Renal cortical epithelial cell (primary cell): ENCODE data around the gene HPSE2. TPM values are rescaled to one million over a fixed set of nuclear protein-coding genes. Genes with fewer than 3 reads are reported as not detected.

ENCODE experiments used
- DNase-seq: peaks from one replicate; pipeline ENCODE4 v3.0.0-alpha.2; 2011; ENCODE audit warnings: low read depth
- total RNA-seq: library from RNA; depleted of rRNA; stranded (reverse); fragments of >200 nt; gene quantifications from 2 replicates; pipeline ENCODE4 v1.2.3, GENCODE V29; 2014

The HPSE2 gene
- total RNA-seq, 1 donor from 2014 or later: not detected

- DNase-seq: no peak
These were observed 821.1 kb downstream of the HPSE2 start for GRCh38 chr10:98414578-98414931.

DNA sequence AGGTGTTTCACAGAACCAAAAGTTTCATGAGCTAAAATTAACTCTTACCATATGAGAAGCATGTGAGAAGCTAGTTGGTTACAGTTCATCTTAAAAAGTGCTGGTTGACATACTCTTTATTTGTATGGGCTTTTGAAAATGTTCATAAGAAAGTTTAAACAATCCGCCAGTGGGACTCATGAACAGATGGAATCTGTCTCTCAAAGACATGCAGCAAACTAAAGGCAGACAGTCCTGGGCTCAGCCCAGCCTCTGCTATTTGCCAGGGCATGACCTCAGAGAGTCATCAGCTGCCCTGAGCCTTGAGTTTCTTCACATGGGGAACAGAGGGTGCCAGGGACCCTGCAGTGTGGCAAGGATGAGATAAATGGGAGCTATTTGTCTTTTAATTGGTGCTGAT lies 823.9 kb downstream of the HPSE2 start:
- no peak for DNase-seq

DNA sequence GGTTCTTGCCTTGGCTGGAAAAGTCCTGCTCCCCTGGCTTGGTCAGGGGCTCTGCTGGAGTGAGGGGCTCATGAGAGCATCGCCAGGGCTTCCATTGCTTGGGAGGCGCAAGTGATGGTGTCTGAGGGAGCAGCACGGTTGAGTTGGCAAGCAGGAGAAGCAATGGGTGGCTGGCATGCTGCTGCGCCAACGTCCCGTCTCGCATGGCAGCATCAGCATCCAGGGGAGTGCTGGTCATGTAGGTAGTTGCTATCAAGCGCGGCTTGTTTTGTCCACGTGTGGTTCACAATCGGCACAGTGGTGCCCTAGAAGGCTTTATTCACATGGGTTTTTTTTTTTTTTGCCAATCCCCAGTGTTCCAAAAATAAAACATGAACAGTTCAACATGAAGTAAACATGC lies 824.5 kb downstream of the HPSE2 start:
- DNase-seq: no peak

DNA sequence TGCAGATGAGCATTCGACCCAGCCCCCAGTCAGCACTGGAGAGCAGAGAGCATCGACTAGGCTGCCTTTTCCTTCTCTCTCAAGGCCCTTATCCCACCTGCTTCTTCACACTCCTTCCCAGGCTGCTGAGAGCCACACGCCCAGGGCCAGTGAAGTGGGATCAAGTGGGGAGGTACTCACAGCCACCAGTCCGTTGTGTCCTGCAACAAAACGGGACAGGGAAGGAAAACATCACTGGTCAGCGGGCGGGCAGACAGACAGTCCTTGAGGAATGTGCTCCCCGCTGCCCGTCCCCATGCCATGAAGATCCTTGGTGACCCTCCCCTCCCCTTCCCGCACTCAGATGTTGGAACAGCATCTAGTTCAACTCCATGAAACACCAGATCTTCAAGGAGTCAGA lies 824.9 kb downstream of the HPSE2 start:
- no peak for DNase-seq

GRCh38 chr10:98410135-98410743 lies 825.4 kb downstream of the HPSE2 start:
- DNase-seq: no peak

DNA sequence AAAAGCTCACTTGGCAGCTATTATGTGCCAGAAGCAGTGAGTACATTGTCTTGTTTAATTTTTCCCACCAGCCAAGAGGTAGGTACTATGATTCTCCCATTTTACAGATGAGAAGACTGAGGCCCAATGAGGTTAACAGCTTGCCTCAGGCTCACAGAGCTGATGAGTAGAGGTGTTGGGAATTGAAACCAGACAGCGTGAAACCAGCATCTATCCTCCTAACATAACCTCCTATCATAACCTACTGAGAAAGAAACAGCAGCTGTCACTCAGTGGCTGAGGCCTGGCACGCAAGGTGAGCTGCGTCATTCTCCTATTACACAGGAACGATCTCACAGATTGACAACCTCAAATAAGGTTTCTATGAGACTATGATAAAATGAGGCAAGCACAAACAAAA lies 826.9 kb downstream of the HPSE2 start:
- no peak for DNase-seq

GRCh38 chr10:98407744-98408241 lies 827.9 kb downstream of the HPSE2 start:
- DNase-seq: no peak

Other genes with a start within 250 kb of the HPSE2 start
- gene CNNM1, start 93.5 kb upstream of the HPSE2 start, total RNA-seq: 0.35 and 1.3 TPM in 2 replicates
- gene GOT1, start 194.8 kb upstream of the HPSE2 start, total RNA-seq: 52.6 and 62.2 TPM in 2 replicates